Raji (cell line): ENCODE measurements around the gene GON7.

Experiments used
- POLR2A ChIP-seq: IDR thresholded peaks from 2 replicates; pipeline ENCODE4 v1.6.1; 2011; ENCODE audit warnings: low read depth, low read length, control low read depth; ENCODE audit not compliant: insufficient read depth

The GON7 gene

DNA sequence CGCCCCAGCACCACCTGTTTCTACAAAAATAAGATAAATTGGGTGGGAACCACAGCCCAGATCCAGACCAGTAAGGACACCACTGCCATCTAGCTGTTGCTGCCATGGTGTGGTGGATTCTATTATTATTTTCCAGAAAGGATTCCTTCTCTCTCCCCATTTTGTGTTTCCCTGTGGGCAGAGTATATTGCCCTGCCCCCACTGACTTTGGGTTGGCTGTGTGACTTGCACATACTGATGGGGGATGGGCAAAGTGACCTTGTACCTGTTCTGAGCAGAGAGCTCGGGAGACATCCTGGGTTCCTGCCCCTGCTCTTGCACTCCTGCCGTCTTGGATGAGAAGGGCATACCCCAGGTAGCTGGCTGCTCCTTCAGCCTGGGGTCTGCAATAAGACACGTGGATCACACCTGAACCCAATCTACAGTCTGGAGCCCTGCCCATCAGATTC is 46.5 kb downstream of the GON7 start:
- TF ChIP-seq POLR2A = no peak

DNA sequence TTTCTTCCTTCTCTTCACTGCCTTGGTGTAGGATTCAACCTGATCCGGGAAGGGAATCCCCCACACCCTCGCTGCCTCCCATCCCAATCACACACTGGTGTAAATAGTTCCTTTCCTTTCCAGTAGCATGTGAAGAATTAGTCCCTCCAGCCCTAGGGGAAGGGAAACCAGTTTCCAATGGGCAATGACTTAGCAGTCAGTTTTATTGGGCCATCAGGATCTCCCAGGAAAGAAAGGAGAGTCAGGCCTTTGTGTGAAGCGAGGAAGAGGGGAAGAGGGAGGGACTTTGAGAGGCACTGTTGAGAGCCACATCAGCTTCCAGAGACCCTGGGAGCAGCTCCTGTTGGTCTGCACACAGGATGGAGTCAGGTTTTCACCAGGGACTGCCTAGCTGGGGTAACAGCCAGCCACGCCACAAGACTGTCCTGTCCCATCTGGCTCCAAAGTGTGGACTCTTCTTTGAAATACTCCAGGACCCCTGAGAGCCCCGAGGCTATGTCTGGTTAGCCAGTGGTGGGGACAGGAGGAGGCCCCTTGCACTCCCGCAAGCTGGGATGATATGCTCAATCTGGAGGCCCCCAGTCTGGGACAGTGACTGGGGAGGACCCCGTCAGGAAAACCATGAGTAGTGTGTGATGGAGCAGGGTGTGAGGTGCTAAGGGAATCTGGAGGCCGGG is 50.0 kb downstream of the GON7 start:
- no peak for TF ChIP-seq POLR2A

DNA sequence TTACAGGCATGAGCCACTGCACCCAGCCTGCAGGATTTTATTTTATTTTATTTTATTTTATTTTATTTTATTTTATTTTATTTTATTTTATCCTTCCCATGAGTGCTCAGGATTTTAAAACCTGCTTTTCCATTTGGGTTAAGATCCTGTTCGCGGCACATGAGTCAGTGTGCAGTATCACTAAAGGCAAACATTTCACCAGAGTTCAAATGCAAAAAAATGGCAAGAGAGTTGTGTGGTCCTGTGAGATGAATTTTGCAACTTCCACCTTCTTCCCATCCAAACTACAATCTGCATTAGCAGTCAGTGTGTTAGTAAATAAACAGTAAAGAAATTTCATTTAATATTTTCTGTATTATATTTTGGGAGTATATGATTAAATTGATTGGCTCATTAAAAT is 51.2 kb downstream of the GON7 start:
- TF ChIP-seq POLR2A = no peak

DNA sequence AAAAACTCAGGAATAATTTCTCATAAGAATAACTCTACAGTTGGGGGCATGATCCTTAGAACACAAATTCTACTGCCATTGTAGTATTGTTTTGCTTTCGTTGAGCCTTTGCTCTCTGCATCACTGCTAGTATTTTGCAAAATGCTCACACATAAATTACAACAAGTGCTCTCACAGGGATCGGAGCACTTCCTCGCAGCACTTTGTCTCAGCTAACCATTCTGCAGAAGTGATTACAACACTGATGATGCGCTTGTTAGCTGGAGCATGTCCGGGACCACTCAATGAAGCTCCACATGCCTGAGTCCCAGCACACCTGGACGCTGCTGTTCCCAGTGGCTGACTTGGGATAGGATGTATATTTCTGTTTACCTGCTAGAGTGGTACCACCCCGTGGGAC is 53.7 kb downstream of the GON7 start:
- no peak for TF ChIP-seq POLR2A
